Astrocyte (in vitro differentiated cells and primary cell): ENCODE measurements around the gene INPP5E. TPM values are rescaled to one million over a fixed set of nuclear protein-coding genes. Genes with fewer than 3 reads are reported as not detected.

Experiments used
- DNase-seq: peaks from one replicate; pipeline ENCODE4 v3.0.0-alpha.2; 2010; ENCODE audit warnings: low read depth
- FAIRE-seq: peaks from 2 replicates; lab custom pipeline; 2011; peaks lifted over from hg19 to GRCh38; lab: Jason Lieb, UNC
- H2AFZ ChIP-seq: 2 replicates; pipeline ENCODE4 v1.6.0; 2012; ENCODE audit warnings: low read depth, low read length, inconsistent platforms
- H3K27ac ChIP-seq: 2 replicates; pipeline ENCODE4 v1.5.1; 2011; ENCODE audit warnings: low read depth, low read length, inconsistent platforms
- H3K27me3 ChIP-seq: 2 replicates; pipeline ENCODE4 v1.6.0; 2011; ENCODE audit warnings: low read length, inconsistent platforms; ENCODE audit not compliant: insufficient read depth
- H3K36me3 ChIP-seq: 2 replicates; pipeline ENCODE4 v1.5.1; 2011; ENCODE audit warnings: low read length, inconsistent platforms; ENCODE audit not compliant: insufficient read depth
- H3K4me1 ChIP-seq: 2 replicates; pipeline ENCODE4 v1.5.1; 2011; ENCODE audit warnings: low read length, inconsistent platforms; ENCODE audit not compliant: insufficient read depth
- H3K4me2 ChIP-seq: 2 replicates; pipeline ENCODE4 v1.6.0; 2012; ENCODE audit warnings: low read length, inconsistent platforms
- H3K4me3 ChIP-seq: 2 replicates; pipeline ENCODE4 v1.5.1; 2011; ENCODE audit warnings: low read depth, mild to moderate bottlenecking, low read length, inconsistent platforms; ENCODE audit not compliant: insufficient read depth
- H3K79me2 ChIP-seq: 2 replicates; pipeline ENCODE4 v1.6.0; 2012; ENCODE audit warnings: mild to moderate bottlenecking, low read length, inconsistent platforms; ENCODE audit not compliant: insufficient read depth
- H3K9ac ChIP-seq: 2 replicates; pipeline ENCODE4 v1.6.0; 2012; ENCODE audit warnings: mild to moderate bottlenecking, low read length, inconsistent platforms
- H3K9me3 ChIP-seq: 2 replicates; pipeline ENCODE4 v1.5.1; 2012; ENCODE audit warnings: low read depth, mild to moderate bottlenecking, low read length, inconsistent platforms; ENCODE audit not compliant: insufficient read depth
- H4K20me1 ChIP-seq: 2 replicates; pipeline ENCODE4 v1.6.0; 2012; ENCODE audit warnings: low read length, inconsistent platforms; ENCODE audit not compliant: insufficient read depth
- H3K27ac Mint-ChIP-seq: one replicate; pipeline ENCODE4 v1.8.0; 2021; ENCODE audit warnings: mild to moderate bottlenecking, mixed read lengths; ENCODE audit not compliant: unreplicated experiment
- H3K27me3 Mint-ChIP-seq: one replicate; pipeline ENCODE4 v1.8.0; 2021; ENCODE audit warnings: low read depth, mixed read lengths; ENCODE audit not compliant: unreplicated experiment
- H3K36me3 Mint-ChIP-seq: one replicate; pipeline ENCODE4 v1.8.0; 2021; ENCODE audit warnings: low read depth, mixed read lengths; ENCODE audit not compliant: unreplicated experiment
- H3K4me1 Mint-ChIP-seq: one replicate; pipeline ENCODE4 v1.8.0; 2021; ENCODE audit warnings: low read depth, mixed read lengths; ENCODE audit not compliant: unreplicated experiment
- H3K4me3 Mint-ChIP-seq: one replicate; pipeline ENCODE4 v1.8.0; 2021; ENCODE audit warnings: mild to moderate bottlenecking, moderate library complexity, mixed read lengths; ENCODE audit not compliant: unreplicated experiment
- H3K9me3 Mint-ChIP-seq: one replicate; pipeline ENCODE4 v1.8.0; 2021; ENCODE audit warnings: mild to moderate bottlenecking, mixed read lengths; ENCODE audit not compliant: unreplicated experiment
- EZH2 ChIP-seq: IDR thresholded peaks from 2 replicates; pipeline ENCODE4 v1.6.1; 2012; ENCODE audit warnings: mild to moderate bottlenecking, low read length, inconsistent platforms; ENCODE audit not compliant: insufficient read depth
- total RNA-seq: library from RNA; stranded (reverse); gene quantifications from 2 replicates; pipeline ENCODE4 v1.2.1, GENCODE V29; 2021
- TF ChIP-seq, protein P1 (sequence below): IDR thresholded peaks from 2 replicates; pipeline ENCODE4 v1.5.1; 2011; ENCODE audit warnings: low read depth, mild to moderate bottlenecking, inconsistent platforms, low read length, moderate library complexity; ENCODE audit not compliant: insufficient read depth

Gene INPP5E
- total RNA-seq, 1 donor from 2014 or later: 13.2 TPM

GRCh38 chr9:136421791-136422190 is 17.9 kb downstream of the INPP5E start:
- no peak for FAIRE-seq
- no peak overlapping the region for H3K4me3 ChIP-seq
- H3K4me3 Mint-ChIP-seq: peak overlapping the region; percentile 45

DNA sequence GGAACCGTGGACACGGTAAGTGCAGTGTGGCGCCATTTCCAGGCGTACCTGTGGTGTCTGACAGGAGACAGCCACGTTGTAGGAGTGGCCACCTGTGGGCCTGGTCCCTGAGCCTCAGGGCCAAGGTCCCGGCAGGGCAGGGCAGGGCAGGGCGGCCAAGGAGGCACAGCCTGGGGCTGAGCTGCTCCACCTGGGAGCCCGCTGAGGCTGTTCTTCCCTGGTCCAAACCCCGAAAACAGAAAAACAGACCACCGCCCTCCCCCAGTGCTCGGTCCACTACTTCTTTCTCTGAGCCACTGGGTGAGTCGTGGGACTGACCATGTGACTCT is 20.6 kb downstream of the INPP5E start:
- TF ChIP-seq EZH2: no peak
- TF ChIP-seq, protein P1, sequence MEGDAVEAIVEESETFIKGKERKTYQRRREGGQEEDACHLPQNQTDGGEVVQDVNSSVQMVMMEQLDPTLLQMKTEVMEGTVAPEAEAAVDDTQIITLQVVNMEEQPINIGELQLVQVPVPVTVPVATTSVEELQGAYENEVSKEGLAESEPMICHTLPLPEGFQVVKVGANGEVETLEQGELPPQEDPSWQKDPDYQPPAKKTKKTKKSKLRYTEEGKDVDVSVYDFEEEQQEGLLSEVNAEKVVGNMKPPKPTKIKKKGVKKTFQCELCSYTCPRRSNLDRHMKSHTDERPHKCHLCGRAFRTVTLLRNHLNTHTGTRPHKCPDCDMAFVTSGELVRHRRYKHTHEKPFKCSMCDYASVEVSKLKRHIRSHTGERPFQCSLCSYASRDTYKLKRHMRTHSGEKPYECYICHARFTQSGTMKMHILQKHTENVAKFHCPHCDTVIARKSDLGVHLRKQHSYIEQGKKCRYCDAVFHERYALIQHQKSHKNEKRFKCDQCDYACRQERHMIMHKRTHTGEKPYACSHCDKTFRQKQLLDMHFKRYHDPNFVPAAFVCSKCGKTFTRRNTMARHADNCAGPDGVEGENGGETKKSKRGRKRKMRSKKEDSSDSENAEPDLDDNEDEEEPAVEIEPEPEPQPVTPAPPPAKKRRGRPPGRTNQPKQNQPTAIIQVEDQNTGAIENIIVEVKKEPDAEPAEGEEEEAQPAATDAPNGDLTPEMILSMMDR: no peak
- Histone ChIP-seq H3K9me3 (no peaks in the 10 kb centered on the region), H3K9ac (no peak overlapping the region), H3K36me3 (peaks cover 52% of the 10 kb centered on the region), H3K4me1 (no peaks in the 10 kb centered on the region), H2AFZ (no peak overlapping the region), H3K27ac (no peak overlapping the region), H3K4me3 (no peak overlapping the region), H3K27me3 (no peaks in the 10 kb centered on the region), H3K79me2 (peaks cover 32% of the 10 kb centered on the region), H3K4me2 (no peak overlapping the region), H4K20me1 (peaks cover 33% of the 10 kb centered on the region)
- Mint-ChIP-seq H3K36me3 (peaks cover 16% of the 10 kb centered on the region), H3K4me1 (no peaks in the 10 kb centered on the region), H3K27me3 (no peaks in the 10 kb centered on the region), H3K27ac (no peak overlapping the region), H3K4me3 (no peak overlapping the region), H3K9me3 (no peaks in the 10 kb centered on the region)
- DNase-seq (no peak), FAIRE-seq (no peak)

More at GRCh38 chr9:136421791-136422190, 17.9 kb downstream of the INPP5E start:
- no peaks in the 10 kb centered on the region for H3K4me1 ChIP-seq
- peaks cover 26% of the 10 kb centered on the region for H4K20me1 ChIP-seq
- Mint-ChIP-seq H3K27me3 (no peaks in the 10 kb centered on the region), H3K27ac (no peak overlapping the region), H3K4me1 (no peaks in the 10 kb centered on the region), H3K36me3 (peaks cover 7% of the 10 kb centered on the region), H3K9me3 (no peaks in the 10 kb centered on the region)
- no peak for DNase-seq
- no peaks in the 10 kb centered on the region for H3K27me3 ChIP-seq
- no peak overlapping the region for H3K27ac ChIP-seq
- no peak overlapping the region for H2AFZ ChIP-seq
- no peak overlapping the region for H3K9ac ChIP-seq
- H3K9me3 ChIP-seq: no peaks in the 10 kb centered on the region
- H3K4me2 ChIP-seq: no peak overlapping the region
- peaks cover 10% of the 10 kb centered on the region for H3K79me2 ChIP-seq
- TF ChIP-seq, protein P1: no peak
- peaks cover 32% of the 10 kb centered on the region for H3K36me3 ChIP-seq

GRCh38 chr9:136418182-136419091 is 21.2 kb downstream of the INPP5E start:
- peaks cover 39% of the 10 kb centered on the region for H4K20me1 ChIP-seq
- Mint-ChIP-seq H3K4me3 (peak overlapping the region; percentile 21), H3K36me3 (peaks cover 21% of the 10 kb centered on the region), H3K27ac (no peak overlapping the region), H3K9me3 (no peaks in the 10 kb centered on the region), H3K27me3 (no peaks in the 10 kb centered on the region), H3K4me1 (no peaks in the 10 kb centered on the region)
- no peak overlapping the region for H3K9ac ChIP-seq
- TF ChIP-seq, protein P1: no peak
- no peak for TF ChIP-seq EZH2
- no peak for FAIRE-seq
- H3K27ac ChIP-seq: no peak overlapping the region
- no peaks in the 10 kb centered on the region for H3K4me1 ChIP-seq
- H2AFZ ChIP-seq: no peak overlapping the region
- no peaks in the 10 kb centered on the region for H3K9me3 ChIP-seq
- no peak for DNase-seq
- no peaks in the 10 kb centered on the region for H3K27me3 ChIP-seq
- H3K36me3 ChIP-seq: peaks cover 55% of the 10 kb centered on the region
- H3K4me3 ChIP-seq: no peak overlapping the region
- H3K79me2 ChIP-seq: peaks cover 38% of the 10 kb centered on the region
- no peak overlapping the region for H3K4me2 ChIP-seq
